T47D (cell line): ENCODE results near the gene GLRA2.

Experiments used
- DNase-seq, 2 experiments: peaks; one replicate each; pipeline versions ENCODE4 v3.0.0 to v3.0.0-alpha.2; 2011 to 2012; ENCODE audit warnings: low read depth in 1 of 2, low spot score in 1 of 2
- JUND ChIP-seq: IDR thresholded peaks from 2 replicates; pipeline ENCODE4 v1.6.1; 2012; ENCODE audit warnings: low read depth
- in situ Hi-C: cut with HindIII; loops from 2 replicates; pipeline ENCODE4 v1.10.0; 2016; ENCODE audit warnings: low sequenced_read_pairs, low pct_unique_long_range_greater_than_20kb

The GLRA2 gene

DNA sequence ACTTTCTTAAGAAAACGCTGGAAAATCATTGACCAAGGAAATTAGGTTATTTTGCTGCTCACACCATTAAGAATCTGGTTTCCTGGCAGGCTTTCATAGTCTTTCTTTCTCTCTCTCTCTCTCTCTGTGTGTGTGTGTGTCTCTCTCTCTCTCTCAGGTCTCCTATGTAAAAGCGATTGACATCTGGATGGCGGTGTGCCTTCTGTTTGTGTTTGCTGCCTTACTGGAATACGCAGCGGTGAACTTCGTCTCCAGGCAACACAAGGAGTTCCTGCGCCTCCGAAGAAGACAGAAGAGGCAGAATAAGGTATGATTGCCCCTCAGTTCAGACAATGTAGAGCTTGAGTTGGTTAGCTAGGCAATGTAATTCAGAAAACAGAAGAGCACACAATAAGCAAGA, 161.2 kb downstream of the GLRA2 start:
- no peak for TF ChIP-seq JUND
- DNase-seq: no peak

DNA sequence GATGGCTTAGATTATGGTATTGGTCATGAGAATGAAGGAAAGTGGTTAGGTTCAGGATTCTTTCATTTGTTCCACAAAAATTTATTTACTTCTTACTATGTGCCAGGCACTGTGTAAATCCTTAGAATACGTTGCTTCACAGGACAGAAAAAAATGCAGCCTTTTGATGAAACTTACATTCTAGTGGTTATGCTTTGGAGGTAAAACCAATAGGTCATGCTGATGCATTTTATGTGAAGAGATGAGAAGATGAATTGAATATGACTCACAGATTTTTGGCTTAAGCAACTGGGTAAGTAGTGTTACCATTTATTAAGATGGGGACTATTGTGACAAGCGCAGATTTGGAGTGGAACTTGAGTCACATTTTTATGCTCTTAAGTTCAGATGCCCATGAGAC, 165.3 kb downstream of the GLRA2 start:
- no peak for DNase-seq
- in situ Hi-C loops: no loop called here
- no peak for TF ChIP-seq JUND

More for the DNA sequence above, 161.2 kb downstream of the GLRA2 start:
- in situ Hi-C loops: no loop called here

DNA sequence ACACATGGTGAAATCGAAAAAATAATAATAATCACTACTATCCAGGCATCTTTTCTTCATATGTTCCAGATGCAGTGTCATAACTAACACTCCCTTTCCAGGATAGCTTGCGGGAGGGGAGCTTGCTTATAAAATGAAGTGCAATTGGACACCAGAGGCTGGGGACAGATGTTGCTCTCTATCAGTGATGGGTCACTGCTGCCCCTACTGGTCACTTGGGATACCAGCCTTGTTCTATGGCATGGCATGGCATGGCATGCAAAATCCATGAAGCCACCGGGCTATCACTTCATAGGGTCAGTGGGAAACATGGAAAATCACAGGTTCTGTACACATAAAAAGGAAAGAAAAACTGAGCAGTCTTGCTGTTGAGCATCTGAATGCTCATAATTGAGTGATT, 168.1 kb downstream of the GLRA2 start:
- in situ Hi-C loops: no loop called here
- no peak for TF ChIP-seq JUND
- peak in 1 of 2 experiments; percentile 40 for DNase-seq

DNA sequence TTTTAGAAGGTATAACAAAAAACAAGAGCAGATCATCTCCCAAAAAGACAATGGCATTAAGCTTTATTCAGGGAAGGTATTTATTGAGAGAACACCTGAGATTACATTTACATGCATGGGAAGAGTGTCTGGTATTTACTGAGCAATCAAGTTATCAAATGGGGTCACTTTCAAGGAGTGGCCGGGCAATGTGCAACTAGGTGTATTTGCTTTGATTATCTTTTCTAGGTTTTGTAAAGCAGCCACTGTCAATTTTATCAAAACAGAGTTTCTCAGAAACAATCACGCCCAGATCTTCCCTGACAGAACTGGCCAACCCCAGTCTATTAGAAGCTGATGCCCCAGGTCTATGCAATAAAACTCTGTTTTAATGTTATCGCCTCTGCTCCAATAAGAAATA, 169.5 kb downstream of the GLRA2 start:
- TF ChIP-seq JUND: no peak
- in situ Hi-C loops: no loop called here
- DNase-seq: no peak

DNA sequence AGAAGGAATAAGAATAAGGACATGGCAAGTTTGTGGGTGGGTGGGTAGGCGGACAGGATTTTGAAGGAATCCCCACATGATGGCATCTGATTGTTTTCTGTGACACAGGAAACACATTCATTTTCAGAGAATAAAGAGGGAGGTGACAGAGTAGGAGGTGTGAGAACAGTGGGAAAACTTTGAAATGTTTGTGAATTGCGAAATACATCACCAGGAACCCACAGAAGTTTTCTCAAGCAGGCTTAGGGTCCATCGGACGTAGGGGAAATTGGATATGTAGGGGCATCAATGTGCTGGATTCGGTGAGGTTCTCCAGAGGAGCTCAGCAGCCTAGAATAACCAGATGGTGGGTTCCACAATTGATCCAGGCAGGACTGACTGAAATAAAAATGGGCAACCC, 171.6 kb downstream of the GLRA2 start:
- no peak for TF ChIP-seq JUND
- in situ Hi-C loops: no loop called here

DNA sequence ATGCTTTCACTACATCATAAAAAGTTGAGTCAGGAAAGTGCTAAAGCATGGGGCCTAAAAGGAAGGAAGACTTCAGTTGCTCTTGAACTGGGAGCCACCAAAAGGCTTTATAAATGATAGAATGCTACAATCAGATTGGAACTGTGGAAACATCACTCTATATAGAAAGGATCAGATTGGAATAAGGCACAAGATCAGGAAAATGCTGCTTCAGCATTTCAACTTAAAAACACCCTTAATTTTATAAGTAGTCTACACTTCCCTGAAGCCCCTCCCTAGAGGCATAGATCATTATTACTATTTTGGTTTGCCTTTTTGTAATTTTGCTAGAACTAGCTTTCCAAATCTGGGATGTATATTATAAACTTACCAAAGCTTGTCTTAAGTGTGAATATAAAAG, 172.8 kb downstream of the GLRA2 start:
- TF ChIP-seq JUND: no peak
- in situ Hi-C loops: no loop called here
- no peak for DNase-seq

More for the DNA sequence above, 171.6 kb downstream of the GLRA2 start:
- DNase-seq: no peak

DNA sequence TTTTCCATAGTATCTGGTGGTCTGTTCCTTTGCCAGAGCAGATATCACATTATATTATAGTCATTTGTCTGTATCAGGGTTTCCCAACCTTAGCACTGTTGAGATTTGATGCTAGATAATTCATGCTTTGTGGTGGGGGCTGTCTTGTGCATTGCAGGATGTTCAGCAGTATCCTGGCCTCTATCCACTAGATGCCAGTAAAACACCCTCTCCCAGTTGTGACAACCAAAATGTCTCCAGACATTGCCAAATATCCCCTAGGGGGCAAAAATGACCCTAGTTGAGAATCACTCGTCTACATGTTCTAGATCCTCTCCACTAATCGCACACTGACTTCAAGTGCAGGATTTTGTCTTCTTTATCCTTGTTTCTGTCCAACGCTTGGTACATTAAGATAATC, 182.8 kb downstream of the GLRA2 start:
- TF ChIP-seq JUND: no peak
- no peak for DNase-seq
- in situ Hi-C loops: no loop called here

DNA sequence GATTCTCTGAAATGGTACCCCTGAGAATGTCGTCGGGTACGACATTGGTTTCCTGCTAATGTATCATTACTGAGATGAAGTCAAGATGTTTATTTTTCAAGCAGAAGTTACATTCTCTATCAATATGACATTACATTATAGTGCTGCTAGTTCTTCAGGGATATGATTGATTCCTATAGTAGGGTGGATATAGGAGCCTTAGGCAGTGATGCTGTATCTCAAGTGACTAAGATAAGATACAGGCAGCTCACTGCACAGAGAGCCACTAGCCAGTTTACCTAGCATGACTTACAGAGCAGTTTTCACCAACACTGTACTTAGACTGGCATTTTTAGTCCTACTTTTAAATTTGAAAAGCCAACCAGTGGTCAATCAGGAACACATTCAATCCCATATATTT, 188.6 kb downstream of the GLRA2 start:
- in situ Hi-C loops: no loop called here
- no peak for TF ChIP-seq JUND
- DNase-seq: no peak

DNA sequence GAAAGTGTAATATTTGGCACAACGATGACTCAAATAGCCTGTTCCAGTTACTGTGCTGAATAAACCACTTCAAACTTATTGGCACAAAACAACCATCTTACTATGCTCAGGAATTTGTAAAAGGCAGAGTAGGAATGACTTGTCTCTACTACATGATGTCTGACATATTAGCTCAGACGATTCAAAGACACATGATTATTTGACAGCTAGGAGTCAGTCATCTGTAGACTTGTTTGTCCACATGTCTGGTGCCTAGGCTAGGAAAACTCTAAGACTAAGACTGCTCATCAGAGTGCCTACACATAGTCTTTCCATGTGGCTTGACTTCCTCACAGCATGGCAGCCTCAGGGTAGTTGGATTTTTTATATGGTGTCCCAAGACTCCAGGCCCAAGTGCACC, 189.1 kb downstream of the GLRA2 start:
- no peak for TF ChIP-seq JUND
- no peak for DNase-seq
- in situ Hi-C loops: no loop called here

DNA sequence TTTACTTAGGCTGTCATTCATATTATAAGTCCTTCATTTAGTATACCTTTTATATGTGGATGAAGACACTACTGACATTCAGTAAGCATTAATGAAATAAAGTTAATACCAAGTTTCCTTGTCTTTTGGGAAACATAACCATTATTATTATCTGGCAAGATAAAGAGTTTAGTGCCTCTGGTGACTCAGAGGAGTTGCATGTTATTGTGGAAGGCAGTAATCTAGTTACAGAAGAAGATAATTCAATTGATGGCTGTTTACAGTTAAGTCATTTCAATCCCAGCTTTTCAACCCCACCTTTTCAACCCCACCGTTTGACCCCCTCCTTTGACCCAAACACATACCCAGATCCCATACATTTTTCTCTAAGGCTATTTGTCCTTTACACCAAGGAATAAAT, 199.7 kb downstream of the GLRA2 start:
- in situ Hi-C loops: no loop called here
- no peak for DNase-seq
- TF ChIP-seq JUND: no peak

DNA sequence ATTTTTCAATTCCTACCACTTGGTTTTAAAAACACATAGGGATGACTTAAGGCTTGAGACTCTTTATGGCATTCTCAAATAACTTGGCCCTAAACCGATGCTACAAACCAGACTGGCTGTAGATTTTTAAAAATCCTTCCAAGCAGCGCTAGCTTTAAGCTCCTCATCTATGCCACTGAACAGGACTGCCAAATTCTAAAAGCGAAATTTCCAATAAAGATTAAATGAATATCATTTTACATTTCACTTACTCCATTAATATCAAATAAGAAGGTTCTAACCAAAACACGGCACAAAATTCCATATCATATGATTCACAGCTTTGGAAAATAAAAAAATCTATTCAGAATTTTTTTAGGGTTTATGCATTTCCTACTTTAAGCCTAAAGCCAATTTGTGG, 209.3 kb downstream of the GLRA2 start:
- DNase-seq: no peak
- in situ Hi-C loops: no loop called here
- TF ChIP-seq JUND: no peak

DNA sequence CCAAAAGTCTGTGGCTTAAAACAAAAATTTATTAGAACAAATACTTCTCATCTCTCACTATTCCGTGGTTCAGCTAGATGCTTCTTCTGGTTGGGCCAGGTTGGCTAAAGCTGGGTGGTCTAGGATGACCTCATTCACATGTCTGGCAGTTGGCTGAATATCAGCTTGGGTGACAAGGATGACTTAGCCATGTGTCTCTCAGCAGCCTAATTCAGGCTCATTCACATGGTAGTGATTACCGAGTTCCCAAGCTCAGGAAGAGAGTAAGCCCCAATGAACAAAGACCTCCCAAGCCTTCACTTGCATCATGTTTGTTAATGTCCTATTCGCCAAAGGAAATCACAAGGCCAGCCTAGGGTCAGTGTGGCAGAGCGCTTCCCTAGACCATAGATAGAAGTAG, 224.1 kb downstream of the GLRA2 start:
- in situ Hi-C loops: no loop called here
- no peak for TF ChIP-seq JUND
- DNase-seq: no peak

DNA sequence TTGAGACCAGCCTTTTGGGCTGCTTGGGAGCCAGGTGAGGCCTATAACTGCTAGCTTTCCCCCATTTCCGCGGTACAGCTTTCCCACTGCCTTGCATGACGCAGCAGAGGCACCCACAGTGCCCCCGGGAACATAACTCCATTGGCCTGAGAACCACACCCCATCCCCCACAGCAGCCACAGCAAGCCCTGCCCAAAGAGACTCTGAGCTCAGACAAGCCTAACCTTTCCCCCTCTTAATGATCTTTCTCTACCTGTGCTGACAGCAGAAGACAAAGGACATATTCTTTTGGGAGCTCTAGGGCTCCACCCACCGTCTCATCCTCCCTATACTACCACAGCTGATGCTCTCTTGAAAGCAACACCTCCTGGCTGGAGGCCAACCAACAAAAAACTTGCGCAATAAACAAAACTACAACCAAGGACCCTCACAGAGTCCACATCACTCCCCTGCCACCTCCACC, 228.7 kb downstream of the GLRA2 start:
- in situ Hi-C loops: no loop called here
- TF ChIP-seq JUND: no peak
- DNase-seq: no peak

DNA sequence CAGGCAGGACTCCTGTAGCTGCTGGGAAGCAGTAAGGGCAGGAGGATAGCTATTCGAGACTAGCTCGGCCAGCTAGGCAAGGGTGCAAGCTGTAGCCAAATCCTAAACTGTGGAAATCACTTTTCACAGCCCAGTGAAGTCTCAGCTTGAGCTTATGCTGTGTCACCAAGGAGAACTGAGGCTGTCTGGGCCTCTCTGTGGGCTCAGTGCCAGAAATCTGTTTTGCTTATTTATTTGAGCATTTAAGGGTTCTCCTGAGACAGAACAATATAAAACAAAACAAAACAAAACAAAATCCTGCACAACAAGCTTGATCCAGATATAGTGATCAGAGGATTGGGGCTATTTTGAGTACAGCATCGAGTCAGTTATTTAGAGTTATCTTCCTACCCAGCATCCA, 246.1 kb downstream of the GLRA2 start:
- in situ Hi-C loops: no loop called here
- no peak for DNase-seq
- no peak for TF ChIP-seq JUND
